HepG2 (cell line): ENCODE results near the gene ACVR2A. TPM values are rescaled to one million over a fixed set of nuclear protein-coding genes. Genes with fewer than 3 reads are reported as not detected.

Experiments
- AHDC1 ChIP-seq: sonication (generic); formaldehyde crosslinking; IDR thresholded peaks from 2 replicates; pipeline ENCODE4 v1.5.1; 2020; ENCODE audit warnings: mild to moderate bottlenecking, missing genetic modification reagents, borderline replicate concordance
- CREB3 ChIP-seq: sonication (generic); formaldehyde crosslinking; IDR thresholded peaks from 2 replicates; pipeline ENCODE4 v1.5.0; 2020; ENCODE audit warnings: missing genetic modification reagents
- HNF4A ChIP-seq: sonication (generic); formaldehyde crosslinking; IDR thresholded peaks from 2 replicates; pipeline ENCODE4 v1.4.0; 2020; ENCODE audit warnings: missing genetic modification reagents
- MTERF4 ChIP-seq: sonication (generic); formaldehyde crosslinking; IDR thresholded peaks from 2 replicates; pipeline ENCODE4 v1.8.0; 2023; ENCODE audit warnings: mild to moderate bottlenecking, missing genetic modification reagents
- MTF2 ChIP-seq: sonication (generic); formaldehyde crosslinking; IDR thresholded peaks from 2 replicates; pipeline ENCODE4 v1.5.0; 2020; ENCODE audit warnings: missing genetic modification reagents, borderline replicate concordance
- POLR2G ChIP-seq: fragments of 200-400 bp; formaldehyde crosslinking; IDR thresholded peaks from 2 replicates; pipeline ENCODE4 v1.6.1; 2018; ENCODE audit warnings: mild to moderate bottlenecking, low read depth, low read length, moderate library complexity
- PTBP1 ChIP-seq: fragments of 200-400 bp; formaldehyde crosslinking; IDR thresholded peaks from 2 replicates; pipeline ENCODE4 v1.6.1; 2018; ENCODE audit warnings: low read length, low read depth; ENCODE audit not compliant: poor library complexity, severe bottlenecking
- TRAFD1 ChIP-seq: sonication (generic); formaldehyde crosslinking; IDR thresholded peaks from 2 replicates; pipeline ENCODE4 v1.5.1; 2020; ENCODE audit warnings: missing genetic modification reagents, mild to moderate bottlenecking, borderline replicate concordance
- TRIM24 ChIP-seq: sonication (generic); formaldehyde crosslinking; IDR thresholded peaks from 2 replicates; pipeline ENCODE4 v1.8.0; 2022; ENCODE audit warnings: mild to moderate bottlenecking, missing genetic modification reagents
- ZFP62 ChIP-seq: sonication (generic); formaldehyde crosslinking; IDR thresholded peaks from 2 replicates; pipeline ENCODE4 v1.4.0; 2020; ENCODE audit warnings: missing genetic modification reagents
- ZMYM2 ChIP-seq: sonication (generic); formaldehyde crosslinking; IDR thresholded peaks from 2 replicates; pipeline ENCODE4 v1.8.0; 2022; ENCODE audit warnings: mild to moderate bottlenecking, missing genetic modification reagents
- ZNF350 ChIP-seq: sonication (generic); formaldehyde crosslinking; IDR thresholded peaks from 2 replicates; pipeline ENCODE4 v1.4.0; 2020; ENCODE audit warnings: mild to moderate bottlenecking, low read depth, missing genetic modification reagents, borderline replicate concordance
- ZNF446 ChIP-seq: sonication (generic); formaldehyde crosslinking; IDR thresholded peaks from 2 replicates; pipeline ENCODE4 v1.5.0; 2020; ENCODE audit warnings: mild to moderate bottlenecking, missing genetic modification reagents
- ZNF501 ChIP-seq: sonication (generic); formaldehyde crosslinking; IDR thresholded peaks from 2 replicates; pipeline ENCODE4 v1.5.1; 2020; ENCODE audit warnings: mild to moderate bottlenecking, moderate library complexity, missing genetic modification reagents
- ZNF652 ChIP-seq: IDR thresholded peaks from 2 replicates; pipeline ENCODE4 v1.6.1; 2016; ENCODE audit warnings: low read depth, borderline replicate concordance
- ZSCAN30 ChIP-seq: sonication (generic); formaldehyde crosslinking; IDR thresholded peaks from 2 replicates; pipeline ENCODE4 v1.5.0; 2020; ENCODE audit warnings: mild to moderate bottlenecking, missing genetic modification reagents
- ZXDC ChIP-seq: sonication (generic); formaldehyde crosslinking; IDR thresholded peaks from 2 replicates; pipeline ENCODE4 v1.5.0; 2020; ENCODE audit warnings: mild to moderate bottlenecking, missing genetic modification reagents
- polyA plus RNA-seq, 8 experiments: library from polyadenylated mRNA; depleted of rRNA in 3 of 8; stranded (reverse) in 7 of 8; unstranded in 1 of 8; fragments of >200 nt; fragmentation: Illumina TruSeq in 4 of 8; extraction: Trizol in 4 of 8; gene quantifications; 2 replicates each; pipeline versions ENCODE4 v1.2.1 to v1.2.3, GENCODE V29; 2011 to 2016; ENCODE audit warnings: low read depth in 4 of 8, missing spikeins in 1 of 8, mixed read lengths in 1 of 8; ENCODE audit not compliant: insufficient read depth in 1 of 8
- total RNA-seq, 5 experiments: library from RNA; depleted of rRNA; stranded (reverse); fragments of >200 nt; fragmentation: Illumina TruSeq; extraction: Trizol; gene quantifications; 2 replicates each; pipeline ENCODE4 v1.2.3, GENCODE V29; 2016; ENCODE audit warnings: low read depth in 1 of 5

ACVR2A gene
- total and polyA plus RNA-seq, 2 of the 13 experiments (the other 11 are each of a cell fraction or from before 2014, with no cell fraction given), result 8.3 to 18.0 TPM

GRCh38 chr2:147851244-147851930, 6.6 kb downstream of the ACVR2A start (continued):
- TF ChIP-seq ZXDC (CRISPR knock-in tag) (no peak), TRIM24 (no peak), AHDC1 (peak; percentile 83; the same call in 1 of the 2 replicates), ZNF350 (CRISPR knock-in tag) (no peak), MTERF4 (no peak), POLR2G (no peak), PTBP1 (no peak), ZSCAN30 (CRISPR knock-in tag) (no peak), ZNF501 (CRISPR knock-in tag) (no peak), ZMYM2 (CRISPR knock-in tag) (peak; percentile 54; the same call in 1 of the 2 replicates), ZNF446 (CRISPR knock-in tag) (no peak), ZFP62 (CRISPR knock-in tag) (no peak), HNF4A (CRISPR knock-in tag) (peak; percentile 38; the same call in 1 of the 2 replicates), MTF2 (CRISPR knock-in tag) (no peak), CREB3 (CRISPR knock-in tag) (no peak), TRAFD1 (CRISPR knock-in tag) (no peak), ZNF652 (CRISPR knock-in tag) (no peak; the same call in 1 of the 2 replicates)
